ENCODE results near the gene POU3F3. TPM values are rescaled to one million over a fixed set of nuclear protein-coding genes. Genes with fewer than 3 reads are reported as not detected.

POU3F3 gene
- total RNA-seq, 4 donors from 2014 or later, result 0.20 to 25.6 (median 13.5) TPM; not detected in 1

DNA sequence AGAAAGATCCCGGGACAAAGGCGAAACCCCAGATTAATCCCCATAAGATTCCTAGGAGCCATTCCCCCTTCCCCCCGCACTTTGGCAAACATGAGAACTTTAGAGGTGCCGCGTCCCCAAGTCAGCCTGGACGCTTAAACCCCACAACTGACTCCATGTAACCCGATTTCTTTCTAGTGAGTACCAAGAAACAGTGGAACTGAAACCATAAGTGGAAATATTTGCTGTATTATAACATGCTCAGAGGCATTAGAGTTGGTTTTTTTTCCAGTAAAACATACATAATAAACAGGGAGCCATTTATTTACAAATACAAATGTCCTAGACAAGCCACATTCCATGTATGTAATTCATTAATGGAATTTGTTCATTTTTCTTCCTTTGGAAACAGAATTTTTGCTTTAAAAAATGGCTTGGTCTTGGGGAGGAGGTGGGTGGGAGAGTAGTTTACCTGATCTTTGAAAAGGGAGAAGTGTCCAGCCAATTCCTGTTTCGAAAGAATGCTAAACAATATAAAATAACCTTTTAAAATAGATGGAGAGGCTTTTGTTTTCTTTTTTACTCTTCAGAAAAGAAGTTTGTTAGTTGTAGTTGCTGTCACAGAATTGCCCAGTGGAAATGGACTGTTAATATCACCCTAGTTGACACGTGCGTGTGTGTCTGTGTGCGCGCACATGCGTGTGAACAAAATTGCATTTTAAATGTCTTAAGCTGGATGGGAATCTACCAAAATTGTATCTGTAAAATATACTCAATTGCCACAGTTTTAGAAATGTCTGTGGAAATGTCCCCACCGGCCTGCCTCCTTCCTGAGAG, 10.6 kb downstream of the POU3F3 start:
- no peak overlapping the region for H3K27ac ChIP-seq
- H3K36me3 ChIP-seq, result no peaks in the 10 kb centered on the region
- H3K9me3 ChIP-seq, result no peaks in the 10 kb centered on the region
- TF ChIP-seq, protein P1, sequence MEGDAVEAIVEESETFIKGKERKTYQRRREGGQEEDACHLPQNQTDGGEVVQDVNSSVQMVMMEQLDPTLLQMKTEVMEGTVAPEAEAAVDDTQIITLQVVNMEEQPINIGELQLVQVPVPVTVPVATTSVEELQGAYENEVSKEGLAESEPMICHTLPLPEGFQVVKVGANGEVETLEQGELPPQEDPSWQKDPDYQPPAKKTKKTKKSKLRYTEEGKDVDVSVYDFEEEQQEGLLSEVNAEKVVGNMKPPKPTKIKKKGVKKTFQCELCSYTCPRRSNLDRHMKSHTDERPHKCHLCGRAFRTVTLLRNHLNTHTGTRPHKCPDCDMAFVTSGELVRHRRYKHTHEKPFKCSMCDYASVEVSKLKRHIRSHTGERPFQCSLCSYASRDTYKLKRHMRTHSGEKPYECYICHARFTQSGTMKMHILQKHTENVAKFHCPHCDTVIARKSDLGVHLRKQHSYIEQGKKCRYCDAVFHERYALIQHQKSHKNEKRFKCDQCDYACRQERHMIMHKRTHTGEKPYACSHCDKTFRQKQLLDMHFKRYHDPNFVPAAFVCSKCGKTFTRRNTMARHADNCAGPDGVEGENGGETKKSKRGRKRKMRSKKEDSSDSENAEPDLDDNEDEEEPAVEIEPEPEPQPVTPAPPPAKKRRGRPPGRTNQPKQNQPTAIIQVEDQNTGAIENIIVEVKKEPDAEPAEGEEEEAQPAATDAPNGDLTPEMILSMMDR (IDR thresholded peaks at IDR 0.05), result no peak
- TF ChIP-seq EP300 (IDR thresholded peaks at IDR 0.05) (no peak), POLR2AphosphoS5 (IDR thresholded peaks at IDR 0.05) (no peak), POLR2A (IDR thresholded peaks at IDR 0.05) (no peak)
- WGBS, 2 donors (ENCODE audit: low coverage in 1 of 2), result 7 to 9% methylated on average over 12 to 14 of the region's 14 CpGs
- H3K4me1 ChIP-seq, result peaks cover 0 to 38% (median 8%) of the 10 kb centered on the region in 3 donors
- peaks cover 100% of the 10 kb centered on the region for H3K27me3 ChIP-seq
- no peak overlapping the region for H3K4me3 ChIP-seq
- ATAC-seq, result no peak

DNA sequence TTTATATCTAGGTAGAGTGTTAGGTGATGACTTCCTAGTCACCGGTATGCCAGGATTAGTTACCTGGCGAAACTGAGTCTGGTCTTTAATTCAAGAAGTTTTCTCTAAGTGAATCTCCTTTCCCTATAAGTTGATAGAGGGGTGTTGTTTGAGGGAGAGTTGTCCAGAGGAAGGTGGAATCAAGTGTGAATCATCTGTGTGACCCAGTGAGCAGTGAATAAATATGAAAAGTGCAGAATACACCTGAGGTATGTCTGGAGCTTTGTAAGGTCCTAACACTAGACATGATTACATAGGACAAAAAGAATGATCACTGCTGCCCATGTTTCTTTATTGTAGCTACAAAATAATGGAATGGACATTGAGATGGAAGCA, 11.2 kb downstream of the POU3F3 start:
- H3K36me3 ChIP-seq, result no peaks in the 10 kb centered on the region
- 0 to 8% methylated on average over 2 of the region's 2 CpGs for WGBS, 2 donors (ENCODE audit: low coverage in 1 of 2)
- ATAC-seq, result no peak
- no peak overlapping the region for H3K4me3 ChIP-seq
- peaks cover 100% of the 10 kb centered on the region for H3K27me3 ChIP-seq
- peaks cover 0 to 38% (median 8%) of the 10 kb centered on the region in 3 donors for H3K4me1 ChIP-seq
- TF ChIP-seq POLR2AphosphoS5 (IDR thresholded peaks at IDR 0.05), result no peak
- TF ChIP-seq, protein P1 (IDR thresholded peaks at IDR 0.05), result no peak
- no peak for TF ChIP-seq EP300 (IDR thresholded peaks at IDR 0.05)
- no peak overlapping the region for H3K27ac ChIP-seq
- H3K9me3 ChIP-seq, result no peaks in the 10 kb centered on the region

DNA sequence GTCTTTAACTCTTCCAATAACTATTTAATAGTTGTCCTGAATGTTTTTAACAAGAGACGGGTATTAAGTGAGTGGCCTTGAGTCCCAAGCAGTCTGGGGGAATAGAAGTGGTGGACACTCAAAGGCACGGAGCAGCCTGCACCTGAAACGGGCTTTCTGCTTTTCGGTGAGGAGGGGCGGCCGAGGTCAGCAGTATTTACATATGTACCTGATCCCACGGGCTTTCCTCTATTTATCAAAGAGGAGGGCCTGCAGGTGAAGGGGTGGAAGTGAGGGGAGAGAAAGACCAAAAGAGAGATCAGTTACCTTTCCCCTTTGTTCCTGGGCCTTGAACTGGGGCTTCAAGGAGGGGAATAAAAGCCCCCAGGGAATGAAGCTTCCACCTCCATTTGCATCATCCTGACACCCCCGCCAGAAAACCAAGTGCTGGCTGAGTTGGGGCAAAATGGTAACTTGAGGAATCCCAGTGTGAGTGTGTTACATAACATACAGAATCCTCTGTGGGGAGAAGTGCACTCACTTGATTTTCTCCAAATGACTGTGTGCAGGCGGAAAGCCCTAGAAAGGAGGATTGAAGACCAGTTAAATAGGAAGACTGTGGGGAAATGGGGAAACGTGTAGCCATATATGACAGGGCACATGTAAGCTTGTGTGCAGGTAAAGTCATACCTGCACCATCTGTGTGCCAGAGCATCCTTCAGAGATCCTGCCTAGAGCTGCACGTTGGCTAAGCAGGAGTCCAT, 12.4 kb downstream of the POU3F3 start:
- Histone ChIP-seq H3K9me3 (no peaks in the 10 kb centered on the region), H3K36me3 (no peaks in the 10 kb centered on the region), H3K27me3 (peaks cover 100% of the 10 kb centered on the region), H3K27ac (no peak overlapping the region), H3K4me1 (peaks cover 0 to 37% (median 8%) of the 10 kb centered on the region in 3 donors), H3K4me3 (no peak overlapping the region)
- 9 to 17% methylated on average over 9 to 10 of the region's 11 CpGs for WGBS, 2 donors (ENCODE audit: low coverage in 1 of 2)
- TF ChIP-seq POLR2AphosphoS5 (IDR thresholded peaks at IDR 0.05) (no peak), EP300 (IDR thresholded peaks at IDR 0.05) (no peak), POLR2A (IDR thresholded peaks at IDR 0.05) (no peak)
- TF ChIP-seq, protein P1 (IDR thresholded peaks at IDR 0.05), result no peak
- no peak for ATAC-seq

DNA sequence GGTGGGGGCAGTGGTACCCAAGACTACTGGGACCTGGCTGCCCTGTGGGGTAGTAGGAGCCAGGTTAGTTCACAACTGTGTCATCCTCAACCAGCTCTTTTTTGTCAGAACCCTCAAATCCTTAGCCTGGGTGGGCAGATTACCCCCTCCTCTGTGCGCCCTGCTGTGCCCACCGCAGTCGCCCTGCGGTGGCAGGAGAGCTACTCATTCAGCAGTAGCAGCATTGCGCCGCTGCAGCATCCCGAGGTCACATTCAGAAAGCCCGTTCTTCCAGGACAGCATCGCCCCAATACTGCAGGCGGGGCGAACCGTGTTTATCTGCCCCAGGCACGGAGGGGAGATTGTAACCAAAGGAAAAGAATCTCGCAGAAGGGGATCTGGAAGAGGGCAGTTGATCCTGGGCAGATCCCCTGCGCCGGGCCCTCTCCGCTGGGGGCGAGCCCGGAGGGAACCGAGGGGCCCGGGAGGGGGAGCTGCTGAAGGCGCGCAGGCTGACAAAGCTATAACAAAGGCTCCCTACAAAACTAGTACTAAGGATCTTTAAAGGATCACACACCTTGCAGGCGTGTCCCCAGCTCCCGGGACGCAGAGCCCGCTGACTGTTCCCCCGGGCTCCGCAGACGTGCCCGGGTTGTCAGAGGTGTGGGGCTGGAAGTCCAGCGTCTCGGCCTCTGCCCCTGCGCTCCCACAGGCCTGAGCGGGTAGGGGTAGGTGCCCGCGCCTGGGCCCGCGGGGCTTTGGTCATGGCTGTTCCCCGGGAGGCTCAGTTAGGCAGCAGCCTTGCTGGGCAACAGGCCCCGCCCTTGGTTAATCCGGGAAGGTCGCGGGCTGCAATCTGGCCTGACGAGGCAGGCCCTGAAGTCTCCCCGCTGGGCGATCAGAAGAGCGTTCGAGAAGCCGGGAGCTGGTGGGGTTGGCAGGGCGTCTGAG, 13.2 kb downstream of the POU3F3 start:
- H3K27me3 ChIP-seq, result peaks cover 100% of the 10 kb centered on the region
- H3K4me1 ChIP-seq, result peaks cover 0 to 34% (median 6%) of the 10 kb centered on the region in 3 donors
- ATAC-seq, result no peak
- H3K9me3 ChIP-seq, result no peaks in the 10 kb centered on the region
- H3K36me3 ChIP-seq, result no peaks in the 10 kb centered on the region
- no peak for TF ChIP-seq POLR2A (IDR thresholded peaks at IDR 0.05)
- TF ChIP-seq POLR2AphosphoS5 (IDR thresholded peaks at IDR 0.05), result peak; percentile 3
- TF ChIP-seq EP300 (IDR thresholded peaks at IDR 0.05), result no peak
- TF ChIP-seq, protein P1 (IDR thresholded peaks at IDR 0.05), result no peak
- no peak overlapping the region for H3K27ac ChIP-seq
- no CpG with 5 or more reads among the region's 51 CpGs for WGBS, 2 donors (ENCODE audit: low coverage in 1 of 2)
- no peak overlapping the region for H3K4me3 ChIP-seq
